Measurements from ENCODE around the gene ELOB.

The ELOB gene

DNA sequence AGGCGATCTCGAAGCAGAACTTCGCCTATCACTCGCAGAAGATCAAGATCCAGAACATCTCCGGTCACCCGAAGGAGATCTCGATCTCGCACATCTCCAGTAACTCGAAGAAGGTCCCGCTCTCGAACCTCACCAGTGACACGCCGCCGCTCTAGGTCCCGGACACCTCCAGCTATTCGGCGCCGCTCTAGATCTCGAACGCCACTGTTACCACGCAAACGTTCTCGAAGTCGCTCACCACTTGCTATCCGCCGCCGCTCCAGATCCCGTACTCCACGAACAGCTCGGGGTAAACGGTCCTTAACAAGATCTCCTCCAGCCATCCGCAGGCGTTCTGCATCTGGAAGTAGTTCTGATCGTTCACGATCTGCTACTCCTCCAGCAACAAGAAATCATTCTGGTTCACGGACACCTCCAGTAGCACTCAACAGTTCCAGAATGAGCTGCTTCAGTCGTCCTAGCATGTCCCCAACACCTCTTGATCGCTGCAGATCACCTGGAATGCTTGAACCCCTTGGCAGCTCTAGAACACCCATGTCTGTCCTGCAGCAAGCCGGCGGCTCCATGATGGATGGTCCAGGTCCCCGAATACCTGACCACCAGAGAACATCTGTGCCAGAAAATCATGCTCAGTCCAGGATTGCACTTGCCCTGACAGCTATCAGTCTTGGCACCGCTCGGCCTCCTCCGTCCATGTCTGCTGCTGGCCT lies 10.5 kb downstream of the ELOB start:
- DNase-seq, result no peak

DNA sequence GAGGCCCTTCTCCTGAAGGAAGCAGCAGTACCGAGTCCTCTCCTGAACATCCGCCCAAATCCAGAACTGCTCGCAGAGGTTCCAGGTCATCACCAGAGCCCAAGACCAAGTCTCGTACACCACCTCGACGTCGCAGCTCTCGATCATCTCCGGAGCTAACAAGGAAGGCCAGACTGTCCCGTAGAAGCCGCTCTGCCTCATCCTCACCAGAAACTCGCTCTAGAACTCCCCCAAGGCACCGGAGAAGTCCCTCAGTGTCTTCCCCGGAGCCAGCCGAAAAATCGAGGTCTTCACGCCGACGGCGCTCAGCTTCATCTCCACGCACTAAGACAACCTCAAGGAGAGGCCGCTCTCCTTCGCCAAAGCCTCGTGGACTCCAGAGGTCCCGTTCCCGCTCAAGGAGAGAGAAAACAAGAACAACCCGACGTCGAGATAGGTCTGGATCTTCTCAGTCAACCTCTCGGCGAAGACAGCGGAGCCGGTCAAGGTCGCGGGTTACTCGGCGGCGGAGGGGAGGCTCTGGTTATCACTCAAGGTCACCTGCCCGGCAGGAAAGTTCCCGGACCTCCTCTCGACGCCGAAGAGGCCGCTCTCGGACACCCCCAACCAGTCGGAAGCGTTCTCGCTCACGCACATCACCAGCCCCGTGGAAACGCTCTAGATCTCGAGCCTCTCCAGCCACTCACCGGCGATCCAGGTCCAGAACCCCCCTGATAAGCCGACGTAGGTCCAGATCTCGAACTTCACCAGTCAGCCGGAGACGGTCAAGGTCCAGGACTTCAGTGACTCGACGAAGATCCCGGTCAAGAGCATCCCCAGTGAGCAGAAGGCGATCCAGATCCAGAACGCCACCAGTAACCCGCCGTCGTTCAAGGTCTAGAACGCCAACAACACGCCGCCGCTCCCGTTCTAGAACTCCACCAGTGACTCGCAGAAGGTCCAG lies 11.3 kb downstream of the ELOB start:
- no peak for DNase-seq

DNA sequence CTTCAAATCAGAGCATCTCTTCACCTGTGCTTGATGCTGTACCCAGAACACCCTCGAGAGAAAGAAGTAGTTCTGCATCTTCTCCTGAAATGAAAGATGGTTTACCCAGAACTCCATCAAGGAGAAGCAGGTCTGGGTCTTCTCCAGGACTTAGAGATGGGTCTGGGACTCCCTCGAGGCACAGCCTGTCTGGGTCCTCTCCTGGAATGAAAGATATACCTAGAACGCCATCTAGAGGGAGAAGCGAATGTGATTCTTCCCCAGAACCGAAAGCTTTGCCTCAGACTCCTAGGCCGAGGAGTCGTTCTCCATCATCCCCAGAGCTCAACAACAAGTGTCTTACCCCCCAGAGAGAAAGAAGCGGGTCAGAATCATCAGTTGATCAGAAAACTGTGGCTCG lies 12.4 kb downstream of the ELOB start:
- no peak for DNase-seq

DNA sequence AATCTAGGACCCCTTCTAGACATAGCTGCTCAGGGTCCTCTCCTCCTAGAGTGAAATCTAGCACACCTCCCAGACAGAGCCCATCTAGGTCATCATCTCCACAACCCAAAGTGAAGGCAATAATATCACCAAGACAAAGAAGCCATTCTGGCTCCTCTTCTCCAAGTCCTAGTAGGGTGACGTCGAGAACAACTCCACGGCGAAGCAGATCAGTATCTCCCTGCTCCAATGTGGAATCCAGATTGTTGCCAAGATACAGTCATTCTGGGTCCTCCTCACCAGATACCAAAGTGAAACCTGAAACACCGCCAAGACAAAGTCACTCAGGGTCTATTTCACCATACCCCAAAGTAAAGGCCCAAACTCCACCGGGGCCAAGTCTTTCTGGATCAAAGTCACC lies 13.9 kb downstream of the ELOB start:
- DNase-seq, result no peak

DNA sequence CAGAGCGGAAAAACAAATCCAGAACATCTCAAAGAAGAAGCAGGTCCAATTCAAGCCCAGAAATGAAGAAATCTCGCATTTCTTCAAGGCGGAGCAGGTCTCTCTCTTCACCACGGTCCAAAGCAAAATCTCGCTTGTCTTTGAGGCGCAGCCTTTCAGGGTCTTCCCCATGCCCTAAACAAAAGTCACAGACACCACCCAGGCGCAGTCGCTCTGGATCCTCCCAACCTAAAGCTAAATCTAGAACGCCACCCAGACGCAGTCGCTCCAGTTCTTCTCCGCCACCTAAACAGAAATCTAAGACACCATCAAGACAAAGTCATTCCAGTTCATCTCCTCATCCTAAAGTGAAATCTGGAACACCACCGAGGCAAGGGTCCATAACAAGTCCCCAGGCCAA lies 14.4 kb downstream of the ELOB start:
- DNase-seq, result no peak

DNA sequence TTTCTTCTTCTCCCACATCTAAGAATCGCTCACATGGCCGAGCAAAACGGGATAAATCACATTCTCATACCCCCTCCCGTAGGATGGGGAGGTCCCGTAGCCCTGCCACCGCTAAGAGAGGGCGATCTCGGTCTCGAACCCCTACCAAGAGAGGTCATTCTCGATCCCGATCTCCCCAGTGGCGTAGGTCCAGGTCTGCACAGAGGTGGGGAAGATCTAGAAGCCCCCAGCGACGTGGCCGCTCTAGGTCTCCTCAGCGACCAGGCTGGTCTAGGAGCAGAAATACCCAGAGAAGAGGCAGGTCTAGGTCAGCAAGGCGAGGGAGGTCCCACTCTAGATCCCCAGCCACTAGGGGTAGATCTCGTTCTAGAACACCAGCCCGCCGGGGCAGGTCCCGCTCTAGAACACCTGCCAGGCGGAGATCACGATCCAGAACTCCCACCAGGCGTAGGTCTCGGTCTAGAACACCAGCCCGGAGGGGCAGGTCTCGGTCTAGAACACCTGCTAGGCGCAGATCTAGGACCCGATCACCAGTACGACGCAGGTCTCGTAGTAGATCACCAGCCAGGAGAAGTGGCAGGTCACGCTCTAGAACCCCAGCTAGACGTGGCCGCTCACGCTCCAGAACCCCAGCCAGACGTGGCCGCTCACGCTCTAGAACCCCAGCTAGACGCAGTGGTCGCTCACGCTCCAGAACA lies 15.0 kb downstream of the ELOB start:
- no peak for DNase-seq

DNA sequence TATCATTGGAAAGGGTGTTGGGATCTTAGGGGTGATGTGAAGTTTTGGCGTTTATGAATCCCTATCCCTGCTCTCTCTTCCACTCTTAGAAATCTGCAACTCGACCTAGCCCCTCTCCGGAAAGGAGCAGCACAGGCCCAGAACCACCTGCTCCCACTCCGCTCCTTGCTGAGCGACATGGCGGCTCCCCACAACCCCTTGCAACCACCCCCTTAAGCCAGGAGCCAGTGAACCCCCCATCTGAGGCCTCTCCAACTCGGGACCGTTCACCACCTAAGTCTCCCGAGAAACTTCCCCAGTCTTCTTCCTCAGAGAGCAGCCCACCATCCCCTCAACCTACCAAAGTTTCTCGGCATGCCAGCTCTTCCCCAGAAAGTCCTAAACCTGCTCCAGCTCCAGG lies 15.6 kb downstream of the ELOB start:
- no peak for DNase-seq

DNA sequence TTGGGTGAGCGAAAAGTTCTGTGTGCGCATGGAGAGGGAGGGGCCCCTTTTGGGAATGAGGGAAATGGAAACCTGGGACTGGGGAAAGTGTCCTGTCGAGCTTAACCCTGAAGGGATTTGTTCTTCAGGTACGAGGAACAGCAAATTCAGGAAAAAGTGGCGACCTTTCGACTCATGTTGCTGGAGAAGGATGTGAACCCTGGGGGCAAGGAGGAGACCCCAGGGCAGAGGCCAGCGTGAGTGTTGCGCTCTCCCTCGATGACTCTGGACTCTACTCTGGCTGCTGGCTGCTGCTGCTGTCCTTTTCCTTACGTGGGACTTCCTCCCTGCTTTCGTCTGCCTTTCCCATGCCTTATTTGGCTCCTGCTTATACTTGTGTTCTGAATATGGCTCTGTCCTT lies 19.7 kb downstream of the ELOB start:
- no peak for DNase-seq

DNA sequence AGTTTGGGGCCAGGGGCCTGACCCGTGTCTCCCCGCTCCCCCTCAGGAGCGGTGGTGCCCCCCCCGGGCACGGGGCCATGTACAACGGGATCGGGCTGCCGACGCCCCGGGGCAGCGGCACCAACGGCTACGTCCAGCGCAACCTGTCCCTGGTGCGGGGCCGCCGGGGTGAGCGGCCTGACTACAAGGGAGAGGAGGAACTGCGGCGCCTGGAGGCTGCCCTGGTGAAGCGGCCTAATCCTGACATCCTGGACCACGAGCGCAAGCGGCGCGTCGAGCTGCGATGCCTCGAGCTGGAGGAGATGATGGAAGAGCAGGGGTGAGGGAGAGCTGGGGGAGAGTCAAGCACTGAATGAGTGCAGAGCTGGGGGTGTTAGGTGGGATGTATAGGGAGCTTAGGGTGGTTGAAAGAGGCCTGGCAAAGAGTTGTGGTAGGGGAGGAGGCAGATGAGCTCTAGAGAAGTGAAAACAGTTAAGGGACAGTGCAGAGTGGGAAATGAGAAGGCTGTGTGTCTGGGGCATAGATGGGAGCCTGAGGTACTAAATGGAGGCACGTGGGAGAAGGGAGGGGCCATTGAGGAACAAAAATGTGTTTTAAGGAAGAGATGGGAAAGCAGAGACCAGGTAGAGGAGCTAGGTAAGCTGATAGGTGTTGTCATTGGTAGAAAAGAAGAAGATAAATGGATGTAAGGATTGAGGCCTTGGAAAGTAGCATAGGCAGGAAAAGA lies 20.6 kb downstream of the ELOB start:
- no peak for DNase-seq

DNA sequence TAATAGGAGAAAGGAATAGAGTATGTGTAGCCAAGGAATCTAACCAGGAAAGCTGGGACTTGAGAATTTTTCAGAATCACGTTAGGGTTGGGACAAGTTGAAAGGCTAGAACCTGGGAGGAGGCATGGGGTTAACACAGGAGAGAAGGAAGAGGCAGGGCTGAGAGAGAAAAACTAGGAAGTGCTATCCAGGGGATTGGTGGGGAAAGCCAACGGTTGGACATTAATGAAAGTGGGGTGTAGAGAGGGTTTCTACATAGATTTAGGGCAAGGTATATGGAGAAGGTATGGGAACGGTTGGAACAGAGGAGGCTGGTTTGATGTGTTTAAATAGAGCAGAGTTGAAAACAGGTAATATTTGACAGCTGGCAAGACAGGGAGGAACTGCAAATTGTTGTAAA lies 21.9 kb downstream of the ELOB start:
- DNase-seq, result no peak

DNA sequence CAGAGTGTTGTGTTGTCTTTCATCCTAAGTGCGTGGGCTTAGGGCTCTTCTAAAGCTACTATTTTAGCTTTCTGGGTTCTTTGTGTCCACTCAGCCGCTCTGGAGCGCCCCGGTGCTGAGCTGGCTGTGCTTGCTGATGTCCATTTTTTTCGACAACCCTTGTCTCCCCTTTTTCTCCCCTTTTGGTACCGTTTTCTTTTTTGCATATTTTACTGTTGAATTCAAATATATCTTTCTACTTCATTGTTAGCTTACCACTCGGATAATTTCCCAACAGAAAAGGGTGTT lies 23.4 kb downstream of the ELOB start:
- no peak for DNase-seq

DNA sequence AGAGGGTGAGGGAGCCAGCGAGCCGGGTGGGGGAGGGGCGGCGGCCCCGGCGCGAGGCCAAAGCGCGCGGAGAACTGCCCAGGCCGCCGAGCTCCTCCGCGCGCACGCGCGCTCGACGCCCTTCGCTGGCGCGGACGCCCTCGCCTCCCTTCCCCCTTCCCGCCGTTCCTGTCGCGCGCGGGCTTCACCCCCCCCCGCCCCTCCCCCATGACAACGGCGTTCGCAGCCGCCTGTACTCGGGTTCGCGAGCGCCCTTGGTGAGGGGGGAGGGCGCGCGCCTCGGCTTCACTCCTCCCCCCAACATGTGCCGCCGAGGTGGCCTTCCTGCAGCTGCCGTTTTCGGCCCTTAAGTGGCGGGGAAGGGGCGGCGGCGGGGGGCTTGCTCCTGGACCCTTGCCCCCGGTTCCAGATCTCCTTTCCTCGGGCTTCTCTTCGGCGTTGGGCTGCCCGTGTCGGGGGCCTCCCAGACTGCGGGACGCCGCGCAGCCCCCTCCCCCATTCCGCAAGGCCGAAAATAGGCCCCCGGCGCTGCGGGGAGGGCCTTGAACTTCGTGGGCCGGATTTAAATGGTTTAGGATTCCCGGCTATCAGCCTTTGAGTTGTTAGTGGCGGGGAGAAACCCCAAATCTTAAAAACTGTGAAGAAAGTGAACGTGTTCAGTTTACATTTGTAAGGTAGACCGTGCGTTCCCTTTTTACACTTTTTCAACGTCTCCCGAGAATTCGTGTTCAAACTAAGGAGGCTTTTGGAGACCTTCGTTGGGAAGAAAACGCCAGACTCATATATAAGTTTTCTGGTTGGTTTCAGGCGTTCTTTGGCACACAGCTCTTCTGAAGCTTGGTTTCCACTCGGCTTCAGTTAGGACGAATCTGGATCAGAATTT lies 24.0 kb downstream of the ELOB start:
- peak; percentile 75 for DNase-seq

DNA sequence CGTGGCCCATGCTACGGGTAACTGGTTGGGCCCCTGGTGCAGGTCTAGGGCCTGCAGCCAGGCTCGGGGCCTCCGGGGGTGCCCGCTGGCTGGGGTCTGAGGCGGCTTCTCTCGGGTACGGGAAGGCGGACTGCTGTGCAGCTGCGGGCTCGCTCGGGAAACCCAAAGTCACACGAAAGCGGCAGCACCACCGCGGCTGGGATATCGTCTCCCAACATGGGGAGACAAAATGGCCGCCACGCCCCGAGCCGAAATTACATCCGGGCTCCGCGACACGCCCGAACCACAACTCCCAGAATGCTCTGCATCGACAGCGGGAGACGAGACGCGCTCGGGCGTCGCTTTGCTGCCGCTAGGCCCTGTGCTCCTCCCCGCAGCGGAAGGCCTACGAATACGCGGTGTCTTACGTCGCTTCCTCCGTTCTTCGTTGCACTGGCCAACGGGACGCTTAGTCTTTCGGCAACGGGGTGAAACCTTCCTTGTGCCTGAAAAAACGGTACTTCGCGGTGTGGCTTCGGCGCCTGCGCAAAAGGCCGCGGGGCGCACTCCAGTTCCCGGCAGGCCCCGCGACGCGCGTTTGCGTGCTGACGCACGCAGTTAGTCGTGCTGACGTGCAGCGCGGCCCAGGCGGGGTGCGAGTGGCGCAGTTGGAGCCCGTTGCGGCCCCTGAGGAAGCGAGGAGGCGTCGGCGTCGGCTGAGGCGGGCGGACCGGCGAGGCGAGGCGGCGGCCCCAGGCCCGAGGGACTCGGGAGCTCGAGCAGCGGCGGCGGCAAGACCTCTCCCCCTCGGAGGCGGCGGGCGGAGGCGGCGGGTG lies 24.8 kb downstream of the ELOB start, which contains the start of gene SRRM2:
SRRM2 (plus strand) TSS at position 604 of the 815 bp plus-strand sequence. CDS start 3,727 bp downstream, outside the sequence.
- peak; percentile 96 for DNase-seq

DNA sequence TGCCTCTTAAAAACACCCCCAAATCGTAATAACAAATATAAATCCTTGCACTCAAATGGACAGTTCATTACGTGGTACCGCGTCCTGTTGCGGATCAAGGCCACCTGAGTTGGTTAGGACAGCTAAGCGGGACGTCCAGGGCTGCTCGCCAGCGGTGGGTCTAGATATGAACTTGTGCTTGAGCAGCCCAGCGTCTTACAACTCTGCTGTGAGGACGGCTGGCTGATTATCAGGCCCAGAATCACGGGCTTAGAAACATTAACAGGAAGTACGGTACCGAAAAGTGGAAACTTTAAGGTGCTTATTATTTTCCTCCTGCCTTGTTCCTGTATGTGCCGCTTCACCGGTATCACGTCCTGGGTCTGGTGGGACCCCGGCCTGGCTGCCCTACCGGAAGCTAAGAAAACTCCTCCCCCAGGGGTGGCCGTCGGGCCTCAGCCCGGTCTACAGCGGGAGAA lies 25.5 kb downstream of the ELOB start:
- DNase-seq, result no peak

DNA sequence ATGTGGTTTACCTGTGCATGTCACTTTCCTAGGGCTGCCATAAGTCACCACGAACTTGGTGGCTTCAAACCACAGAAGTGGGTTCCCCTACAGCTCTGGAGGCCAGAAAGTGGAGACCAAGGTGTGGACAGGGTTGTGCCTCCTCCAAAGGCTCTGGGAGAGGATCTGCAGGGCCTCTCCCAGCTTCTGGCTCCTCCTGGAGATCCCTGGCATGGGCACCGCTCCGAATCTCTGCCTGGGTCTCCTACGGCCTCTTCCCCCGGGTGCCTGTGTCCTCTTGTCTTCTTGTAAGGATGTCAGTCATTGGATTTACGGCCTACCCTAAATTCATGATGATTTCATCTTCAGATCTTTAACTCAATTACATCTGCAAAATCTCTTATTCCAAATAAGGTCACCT lies 27.1 kb downstream of the ELOB start:
- DNase-seq, result no peak

DNA sequence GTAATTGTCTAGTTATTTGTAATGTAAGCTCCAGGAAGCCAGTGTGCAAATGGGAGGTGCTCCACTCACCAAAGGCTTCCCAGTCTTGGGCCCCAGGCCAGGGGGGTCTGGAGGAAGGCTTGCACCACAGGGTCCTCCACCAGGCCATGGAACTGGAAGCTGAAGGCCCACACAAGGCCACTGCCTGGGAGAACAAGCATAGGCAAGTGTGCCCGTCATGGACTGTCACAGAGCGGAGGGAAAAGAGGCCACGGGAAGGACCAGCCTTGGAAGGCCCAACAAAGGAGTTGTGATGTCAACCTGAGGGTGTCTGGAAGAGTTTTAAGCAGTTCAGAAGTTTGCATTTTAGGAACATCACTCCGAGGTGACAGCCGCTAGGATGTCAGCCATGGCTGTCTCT lies 27.6 kb downstream of the ELOB start:
- DNase-seq, result no peak

DNA sequence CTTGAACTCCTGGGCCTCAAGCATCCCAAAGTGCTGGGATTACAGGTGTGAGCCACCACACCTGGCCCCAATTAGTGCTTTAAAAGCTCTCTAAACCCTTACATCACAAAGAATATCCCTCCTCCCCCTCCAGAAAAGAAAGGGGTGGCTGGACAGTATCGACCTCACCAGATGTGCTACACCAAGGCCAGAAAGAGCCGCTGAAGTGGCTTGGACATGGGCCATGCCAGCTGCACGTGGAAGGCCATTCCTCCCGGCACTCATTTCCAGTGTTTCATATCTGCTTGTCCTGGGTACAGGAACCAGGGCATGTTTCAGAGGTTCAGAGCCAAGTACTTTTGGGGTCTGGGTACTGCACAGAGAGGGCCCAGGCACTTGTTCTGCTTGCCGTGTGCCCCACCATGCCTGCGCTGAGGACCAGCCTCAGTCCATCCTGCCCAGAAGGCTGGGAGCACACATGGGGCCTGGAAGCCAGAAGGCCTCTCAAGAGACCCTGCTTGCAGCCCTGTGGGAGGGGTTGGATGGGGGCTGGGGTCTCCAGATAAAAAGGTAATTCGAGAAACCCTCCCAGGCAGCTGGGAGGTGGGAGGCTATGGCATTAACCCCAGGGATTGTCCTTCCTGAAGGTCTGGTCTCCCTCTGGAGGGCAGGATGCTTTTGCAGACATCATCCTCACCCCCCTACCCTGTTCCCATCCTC lies 28.2 kb downstream of the ELOB start:
- peak; percentile 57 for DNase-seq

DNA sequence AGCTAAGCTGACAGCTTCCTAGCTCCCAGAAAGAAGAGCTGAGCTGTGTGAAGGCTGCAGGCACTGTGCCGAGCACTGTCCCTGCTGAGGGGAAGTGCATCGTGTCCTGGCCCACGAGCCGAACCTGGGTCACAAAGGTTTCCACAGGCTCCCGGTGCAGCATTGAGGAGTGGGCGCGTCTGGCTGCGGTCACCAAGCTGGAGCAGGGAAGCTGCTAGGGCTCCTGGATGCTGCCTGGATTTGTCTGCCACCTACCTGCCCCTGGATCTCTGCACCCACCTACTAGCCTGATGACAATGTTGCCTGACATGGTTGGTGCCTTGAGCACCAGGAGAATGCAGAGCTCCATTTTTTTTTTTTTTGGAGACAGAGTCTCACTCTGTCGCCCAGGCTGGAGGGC lies 31.1 kb downstream of the ELOB start:
- DNase-seq, result no peak

DNA sequence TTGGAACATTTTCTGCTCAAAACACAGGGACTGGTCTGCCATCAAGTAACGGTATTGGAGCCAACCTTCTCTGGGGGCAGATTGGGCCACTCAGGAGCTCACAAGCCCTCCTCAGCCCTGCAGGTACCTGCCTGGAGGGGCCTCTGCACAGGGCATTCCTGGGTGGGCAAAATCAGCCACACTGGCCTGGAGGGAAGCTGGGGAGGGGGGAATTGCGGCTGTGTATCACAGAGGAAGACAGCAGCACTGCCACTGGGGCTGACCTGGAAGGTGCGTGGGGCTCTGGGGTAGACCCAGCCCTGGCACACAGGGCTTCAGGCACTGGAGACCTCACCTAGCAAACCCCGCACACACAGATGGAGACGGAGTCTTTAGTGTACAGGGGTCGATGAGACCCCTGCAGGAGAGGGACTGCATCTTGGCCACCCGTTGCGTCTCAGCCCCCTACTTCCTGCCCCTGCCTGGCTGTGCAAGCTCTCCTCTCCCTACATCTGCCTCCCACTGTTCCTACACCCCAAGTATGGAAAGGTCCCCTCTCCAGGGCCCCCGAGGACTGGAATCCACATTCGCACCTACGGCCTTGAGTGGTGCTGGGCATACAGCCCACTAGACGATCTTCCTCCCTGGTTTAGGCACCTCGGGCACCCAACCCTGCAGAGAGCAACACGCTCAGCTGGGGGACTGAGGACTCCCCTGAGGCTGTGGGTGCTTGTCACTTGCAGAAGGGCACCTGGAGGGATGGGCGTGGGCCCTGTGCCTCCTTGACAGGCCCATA lies 31.8 kb downstream of the ELOB start:
- no peak for DNase-seq

DNA sequence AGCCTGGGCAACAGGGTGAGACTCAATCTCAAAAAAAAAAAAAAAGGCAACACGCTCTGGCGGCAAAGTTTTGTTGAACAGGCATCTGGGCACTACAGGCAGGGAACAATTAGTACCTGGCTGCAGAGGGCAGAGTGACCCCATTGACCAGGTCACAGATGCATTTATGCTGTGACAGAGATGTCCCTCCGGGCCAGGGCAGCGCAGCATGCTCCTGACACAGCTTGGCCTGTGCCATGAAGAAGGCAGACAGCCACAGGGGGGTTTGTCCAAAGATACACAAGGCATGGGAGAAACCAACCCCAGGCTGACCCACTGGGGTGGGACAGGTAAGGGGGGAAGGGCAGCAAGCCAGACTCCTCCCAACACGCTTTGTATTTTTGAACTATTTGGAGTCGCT lies 32.4 kb downstream of the ELOB start:
- DNase-seq, result no peak

Data from NCI-H1092 (cell line).